LNCaP clone FGC (cell line): ENCODE results near the gene GSX1.
A peak's percentile ranks its signal among the peaks of the same experiment; 100 is the strongest.

Experiments
- DNase-seq: peaks from one replicate; pipeline ENCODE4 v3.0.0-alpha.2; 2011; ENCODE audit warnings: low read depth
- H3K4me3 ChIP-seq: 2 replicates; pipeline ENCODE4 v1.5.1; 2011; ENCODE audit warnings: mild to moderate bottlenecking, low read depth, low read length, control low read depth
- CTCF ChIP-seq: IDR thresholded peaks from 2 replicates; pipeline ENCODE4 v1.5.1; 2012; ENCODE audit warnings: mild to moderate bottlenecking; ENCODE audit not compliant: control insufficient read depth, insufficient read depth; ENCODE audit errors: extremely low read depth

GSX1 gene

DNA sequence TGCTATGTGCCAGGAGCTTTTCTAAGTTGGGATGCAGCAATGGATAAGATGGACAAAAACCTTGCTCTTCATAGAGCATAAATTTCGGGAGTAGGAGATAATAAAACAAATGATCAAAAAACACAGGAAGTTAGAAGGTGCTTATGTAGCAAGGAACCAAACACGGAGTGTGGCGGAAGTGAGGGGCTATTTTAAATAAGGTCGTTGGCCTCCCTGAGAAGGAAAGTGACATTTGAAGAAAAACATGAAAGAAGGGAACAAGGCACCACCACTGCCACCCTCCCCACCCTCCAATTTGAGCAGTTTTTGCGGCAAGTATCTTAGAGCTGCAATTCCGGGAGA is 3.2 kb upstream of the GSX1 start:
- DNase-seq, result no peak
- no peak for TF ChIP-seq CTCF
- no peak overlapping the region for H3K4me3 ChIP-seq

DNA sequence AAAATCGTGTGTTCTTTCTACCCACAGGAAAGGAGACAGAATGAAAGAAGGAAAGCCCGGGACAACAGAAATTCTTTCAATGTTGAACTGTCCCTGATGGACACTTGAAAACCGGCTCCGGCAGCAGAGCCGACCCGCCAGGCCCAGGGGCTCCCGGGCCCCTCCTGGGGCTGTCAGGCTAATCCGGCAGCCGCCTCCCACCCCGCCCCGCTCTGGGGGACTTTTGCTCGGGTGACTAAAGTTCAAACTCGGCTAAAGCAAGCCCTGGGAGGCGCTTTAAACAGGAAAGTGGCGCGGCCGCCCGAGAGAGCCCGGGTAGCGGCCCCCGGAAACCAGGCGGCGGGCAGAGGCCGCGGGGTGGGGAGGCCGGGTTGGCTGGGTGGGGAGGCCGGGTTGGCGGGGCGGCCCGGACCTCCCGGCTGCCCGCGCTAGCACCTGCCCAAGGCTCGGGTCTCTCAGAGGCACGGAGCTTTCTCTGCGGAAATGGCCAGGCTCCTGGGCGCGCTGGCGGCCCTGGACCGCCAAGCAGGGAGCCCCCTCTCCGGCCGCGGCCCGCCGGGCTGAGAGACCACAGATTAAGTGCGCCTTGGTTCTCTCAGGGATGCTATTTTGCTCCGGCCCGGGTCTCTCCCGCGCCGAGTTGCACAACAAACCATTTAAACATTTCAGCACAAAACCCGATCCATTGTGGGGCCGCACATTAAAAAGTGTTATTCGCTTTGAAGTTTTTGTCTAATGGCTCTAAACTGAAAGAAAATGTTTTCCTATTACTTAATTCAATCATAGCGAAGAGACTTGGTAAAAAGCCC is 2.6 kb upstream of the GSX1 start:
- TF ChIP-seq CTCF, result no peak
- DNase-seq, result no peak
- H3K4me3 ChIP-seq, result no peak overlapping the region

DNA sequence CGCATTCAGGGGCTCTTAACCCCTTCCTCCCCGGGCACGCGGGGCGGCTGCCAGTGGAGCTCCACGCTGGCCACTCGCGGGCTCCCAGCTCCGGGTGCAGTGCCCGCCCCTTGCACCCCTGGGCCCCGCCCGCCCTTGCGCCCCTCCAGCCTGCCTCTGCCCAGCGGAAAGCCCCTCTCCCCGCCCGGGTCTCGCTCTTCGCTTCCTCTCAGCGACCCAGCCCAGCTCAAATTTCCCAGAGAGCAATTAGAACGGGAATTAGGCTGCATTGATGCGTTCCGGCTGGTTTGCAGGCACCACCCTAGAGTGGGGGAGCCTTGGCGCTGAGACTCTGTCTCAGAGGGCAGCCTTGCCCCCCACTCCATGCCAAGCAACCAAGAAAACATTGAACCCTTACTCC is 1.8 kb upstream of the GSX1 start:
- DNase-seq, result no peak
- TF ChIP-seq CTCF, result no peak
- no peak overlapping the region for H3K4me3 ChIP-seq

DNA sequence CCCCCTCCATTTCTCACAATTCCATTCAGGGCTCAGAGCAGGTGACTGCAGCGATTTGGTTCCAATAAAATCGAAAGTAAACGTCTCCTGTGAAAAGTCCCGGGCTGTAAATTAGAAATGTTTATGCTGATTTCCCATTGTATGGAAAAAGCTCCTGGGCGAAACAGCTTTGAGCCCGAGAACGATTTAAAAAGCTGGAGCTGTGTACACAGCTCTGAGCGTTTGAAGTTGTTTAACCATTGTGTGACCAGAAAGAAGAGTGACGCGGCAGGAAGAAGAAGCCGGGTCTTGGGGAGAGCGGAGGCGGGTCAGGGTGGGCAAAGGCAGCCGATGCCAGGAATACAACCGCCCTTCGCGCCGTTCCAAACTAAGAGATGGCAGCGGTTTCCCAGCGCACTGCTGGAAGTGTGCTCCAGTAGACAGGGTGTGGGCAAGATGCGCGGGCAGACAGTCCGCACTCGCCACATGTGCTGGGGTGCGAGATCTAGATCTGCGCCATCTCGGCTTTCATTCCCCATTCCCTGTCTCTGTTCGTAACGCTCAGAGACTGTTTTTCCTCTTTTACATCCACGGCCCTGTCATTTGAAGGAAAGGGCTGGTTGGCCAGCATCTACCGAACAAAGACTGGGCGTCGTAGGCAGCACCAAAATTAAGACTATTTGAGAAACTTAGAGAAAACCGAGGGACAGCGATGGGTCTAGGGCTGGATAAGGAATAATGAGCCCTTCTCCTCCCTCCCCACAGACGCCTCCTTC is 960 bp upstream of the GSX1 start:
- DNase-seq, result no peak
- no peak for TF ChIP-seq CTCF
- H3K4me3 ChIP-seq, result peak overlapping the region; percentile 18; the same call in 1 of the 2 replicates

DNA sequence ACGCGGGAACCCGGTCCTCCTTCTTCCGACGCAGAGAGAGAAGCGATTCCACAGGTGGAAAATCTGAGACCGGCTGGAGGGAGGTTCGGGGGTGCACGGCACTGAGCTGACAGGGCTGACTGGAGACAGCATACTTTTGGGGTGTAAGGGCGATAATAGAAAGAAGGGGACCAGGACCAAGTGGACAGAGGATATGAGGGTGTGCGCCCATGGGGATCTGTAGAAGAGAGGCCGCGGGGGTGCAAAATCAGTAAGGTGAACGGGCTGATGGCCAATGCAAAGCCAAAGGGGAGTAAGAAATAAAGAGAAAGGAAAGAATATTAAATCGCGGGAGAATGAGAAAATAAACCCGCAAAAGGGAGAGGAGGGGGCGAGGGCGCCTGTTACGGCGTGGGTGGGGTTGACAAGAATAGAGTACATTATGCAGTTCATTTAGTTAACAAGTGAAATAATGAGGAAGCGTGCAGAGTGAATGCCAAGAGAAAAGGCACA is 336 bp upstream of the GSX1 start:
- no peak for DNase-seq
- H3K4me3 ChIP-seq, result no peak overlapping the region
- TF ChIP-seq CTCF, result no peak

DNA sequence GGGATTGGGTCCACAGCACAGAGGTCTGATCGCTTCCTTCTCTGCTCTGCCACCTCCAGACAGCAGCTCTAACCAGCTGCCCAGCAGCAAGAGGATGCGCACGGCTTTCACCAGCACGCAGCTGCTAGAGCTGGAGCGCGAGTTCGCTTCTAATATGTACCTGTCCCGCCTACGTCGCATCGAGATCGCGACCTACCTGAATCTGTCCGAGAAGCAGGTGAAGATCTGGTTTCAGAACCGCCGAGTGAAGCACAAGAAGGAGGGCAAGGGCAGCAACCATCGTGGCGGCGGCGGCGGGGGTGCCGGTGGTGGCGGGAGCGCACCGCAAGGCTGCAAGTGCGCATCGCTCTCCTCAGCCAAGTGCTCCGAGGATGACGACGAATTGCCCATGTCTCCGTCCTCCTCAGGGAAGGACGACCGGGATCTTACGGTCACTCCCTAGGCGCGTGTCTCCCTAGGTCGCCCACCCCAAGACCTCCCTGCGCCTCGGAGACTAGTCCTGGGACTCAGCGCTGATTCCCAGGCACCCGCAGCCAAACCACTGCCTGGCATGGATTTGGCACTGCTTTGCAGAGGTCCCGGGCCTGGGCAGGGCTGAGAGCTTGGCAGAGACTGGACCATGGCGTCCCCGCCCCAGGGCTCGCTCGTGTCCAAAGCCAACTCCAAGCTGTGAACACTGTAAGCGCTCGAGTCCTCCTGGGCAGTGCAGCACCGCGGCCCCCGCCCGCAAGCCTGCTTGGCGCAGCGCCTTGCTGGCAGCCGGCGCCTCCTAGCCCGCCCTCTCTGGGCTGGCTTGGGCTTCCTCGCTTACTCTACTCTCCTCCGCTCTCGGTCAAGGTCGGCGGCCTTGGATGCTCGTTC is 1.5 kb downstream of the GSX1 start:
- no peak overlapping the region for H3K4me3 ChIP-seq
- no peak for DNase-seq
- TF ChIP-seq CTCF, result no peak
